ENCODE measurements around the gene VKORC1. TPM values are rescaled to one million over a fixed set of nuclear protein-coding genes. Genes with fewer than 3 reads are reported as not detected.

VKORC1 gene
- total and polyA plus RNA-seq, 2 of the 4 experiments (the other 2 are of a cell fraction), result 65.2 to 317 TPM

DNA sequence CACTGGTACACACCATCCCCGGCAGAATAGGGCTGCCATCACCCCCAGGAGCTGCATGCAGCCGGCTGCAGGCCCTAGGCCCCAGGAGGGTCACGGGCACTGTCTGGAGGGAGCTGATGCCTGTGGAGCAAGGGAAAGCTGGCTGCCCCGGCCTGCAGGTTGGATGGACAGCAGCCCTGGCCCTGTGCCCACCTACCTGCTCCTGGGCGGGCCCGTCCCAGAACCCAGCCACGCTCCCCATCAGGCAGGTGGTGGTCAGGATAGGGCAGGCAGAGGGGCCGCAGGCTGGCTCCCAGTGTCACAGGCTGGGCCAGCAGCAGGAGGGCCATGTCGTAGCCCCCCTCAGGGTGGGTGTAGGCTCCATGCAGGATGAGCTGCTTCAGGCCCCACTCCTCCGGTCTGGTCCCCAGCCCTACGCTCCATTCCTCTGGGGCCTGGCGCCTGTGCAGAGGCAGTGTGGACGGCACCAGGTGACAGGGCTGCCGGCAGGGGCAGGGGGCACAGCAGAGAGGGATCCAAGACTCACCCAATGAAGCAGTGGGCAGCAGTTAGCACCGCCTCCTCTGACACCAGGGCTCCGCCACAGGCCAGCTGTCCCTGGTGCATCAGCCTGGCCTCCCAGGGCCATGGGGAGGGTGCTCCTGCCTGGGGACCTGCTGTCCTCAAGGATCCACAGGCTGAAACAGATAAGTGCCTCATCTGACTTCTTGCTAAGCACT, 9.9 kb downstream of the VKORC1 start:
- Histone ChIP-seq H3K4me2 (ENCODE audit: low read depth, low read length) (no peak overlapping the region), H3K4me3 (ENCODE audit: insufficient read depth, low read depth, low read length) (no peak overlapping the region), H2AK5ac (ENCODE audit: low read depth, low read length) (no peak overlapping the region), H3K23ac (ENCODE audit: low read depth, low read length) (no peak overlapping the region), H2AK9ac (replicated peaks; ENCODE audit: low read depth, low read length, poor library complexity) (no peak overlapping the region), H3K27ac (ENCODE audit: insufficient read depth, low read length) (no peak overlapping the region), H2AFZ (replicated peaks; ENCODE audit: low read length, poor library complexity) (no peak overlapping the region), H2BK5ac (ENCODE audit: low read depth, low read length, poor library complexity, severe bottlenecking) (no peak overlapping the region), H3K18ac (ENCODE audit: low read depth, low read length) (no peak overlapping the region), H3K36me3 (ENCODE audit: control insufficient read depth, insufficient read depth, low read length) (peaks cover 66% of the 10 kb centered on the region), H3K9me1 (ENCODE audit: insufficient read depth, low read length) (peaks cover 3% of the 10 kb centered on the region; the same call in 1 of the 2 replicates), H3K9ac (ENCODE audit: low read depth, low read length) (no peak overlapping the region), H4K8ac (ENCODE audit: low read depth in 2 of 2, low read length in 2 of 2) (no peak overlapping the region), H3K14ac (replicated peaks; ENCODE audit: low read depth, low read length) (no peak overlapping the region), H3K9me3 (ENCODE audit: control insufficient read depth, insufficient read depth, low read length) (no peaks in the 10 kb centered on the region), H3K4ac (ENCODE audit: low read depth, low read length) (no peak overlapping the region), H3K79me1 (ENCODE audit: low read depth in 1 of 2, low read length in 2 of 2) (peaks cover 9 to 48% of the 10 kb centered on the region in 2 experiments), H2BK120ac (ENCODE audit: low read depth, low read length) (no peak overlapping the region), H3K4me1 (ENCODE audit: control insufficient read depth, insufficient read depth, low read length) (no peaks in the 10 kb centered on the region), H4K5ac (ENCODE audit: low read depth, low read length) (no peak overlapping the region), H4K20me1 (ENCODE audit: insufficient read depth, low read length) (peaks cover 21% of the 10 kb centered on the region), H2BK15ac (ENCODE audit: low read depth, low read length) (no peak overlapping the region), H3K27me3 (ENCODE audit: control insufficient read depth, insufficient read depth, low read length) (no peaks in the 10 kb centered on the region), H2BK20ac (ENCODE audit: low read depth, low read length) (no peak overlapping the region), H4K91ac (ENCODE audit: insufficient read depth, low read depth, low read length) (no peak overlapping the region), H3K56ac (ENCODE audit: extremely low read depth, insufficient read depth, low read length) (no peak overlapping the region)
- ChIA-PET CTCF (interaction anchor here (0.6 kb wide), 1 partner anchor 57 kb away, joined by 3 read pairs; no protein-coding TSS in a partner anchor), POLR2A (ENCODE audit: unreplicated experiment) (interaction anchor here (0.6 kb wide), 1 partner anchor 90 kb away, joined by 4 read pairs; no protein-coding TSS in a partner anchor)
- WGBS, 2 experiments (ENCODE audit: extremely low coverage in 2 of 2, insufficient read length in 1 of 2), result 92% methylated on average over 5 of the region's 16 CpGs; no CpG with 5 or more reads in 1 of the 2 experiments
- BruUV-seq (replicated peaks), result no TSS peak
- DNase-seq (no peak), ATAC-seq (ENCODE audit: low read depth) (peak; percentile 31)
- dilution Hi-C loops (cut with HindIII; ENCODE audit: low sequenced_read_pairs, unreplicated experiment) (no loop called here), intact Hi-C loops (cut with micrococcal nuclease) (no loop called here), in situ Hi-C loops (cut with MboI; ENCODE audit: low sequenced_read_pairs) (loop anchor here (10.0 kb wide), 1 partner anchor 100 kb away; the partner anchor contains the start of gene HSD3B7)
- TF ChIP-seq, protein P1, sequence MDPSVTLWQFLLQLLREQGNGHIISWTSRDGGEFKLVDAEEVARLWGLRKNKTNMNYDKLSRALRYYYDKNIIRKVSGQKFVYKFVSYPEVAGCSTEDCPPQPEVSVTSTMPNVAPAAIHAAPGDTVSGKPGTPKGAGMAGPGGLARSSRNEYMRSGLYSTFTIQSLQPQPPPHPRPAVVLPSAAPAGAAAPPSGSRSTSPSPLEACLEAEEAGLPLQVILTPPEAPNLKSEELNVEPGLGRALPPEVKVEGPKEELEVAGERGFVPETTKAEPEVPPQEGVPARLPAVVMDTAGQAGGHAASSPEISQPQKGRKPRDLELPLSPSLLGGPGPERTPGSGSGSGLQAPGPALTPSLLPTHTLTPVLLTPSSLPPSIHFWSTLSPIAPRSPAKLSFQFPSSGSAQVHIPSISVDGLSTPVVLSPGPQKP (IDR thresholded peaks at IDR 0.05; ENCODE audit: borderline replicate concordance, low read depth, low read length), result no peak
- TF ChIP-seq FOS (IDR thresholded peaks at IDR 0.05; ENCODE audit: low read depth, low read length) (no peak), BHLHE40 (IDR thresholded peaks at IDR 0.05; ENCODE audit: low read depth, low read length) (no peak), CEBPB (IDR thresholded peaks at IDR 0.05; ENCODE audit: low read depth, low read length) (no peak), RFX5 (IDR thresholded peaks at IDR 0.05; ENCODE audit: low read depth, low read length) (no peak), CHD1 (IDR thresholded peaks at IDR 0.05; ENCODE audit: low read depth, low read length) (no peak), POLR2A (IDR thresholded peaks at IDR 0.05; ENCODE audit: low read depth, low read length) (no peak), NFE2L2 (IDR thresholded peaks at IDR 0.05; ENCODE audit: low read depth, low read length) (no peak), RCOR1 (IDR thresholded peaks at IDR 0.05; ENCODE audit: insufficient replicate concordance, low read length) (no peak), RAD21 (IDR thresholded peaks at IDR 0.05; ENCODE audit: low read length) (no peak), MXI1 (IDR thresholded peaks at IDR 0.05; ENCODE audit: borderline replicate concordance, low read depth, low read length) (no peak), MAFK (IDR thresholded peaks at IDR 0.05; ENCODE audit: low read depth, low read length) (no peak), SMC3 (IDR thresholded peaks at IDR 0.05; ENCODE audit: low read depth, low read length) (no peak)
- TF ChIP-seq, protein P2, sequence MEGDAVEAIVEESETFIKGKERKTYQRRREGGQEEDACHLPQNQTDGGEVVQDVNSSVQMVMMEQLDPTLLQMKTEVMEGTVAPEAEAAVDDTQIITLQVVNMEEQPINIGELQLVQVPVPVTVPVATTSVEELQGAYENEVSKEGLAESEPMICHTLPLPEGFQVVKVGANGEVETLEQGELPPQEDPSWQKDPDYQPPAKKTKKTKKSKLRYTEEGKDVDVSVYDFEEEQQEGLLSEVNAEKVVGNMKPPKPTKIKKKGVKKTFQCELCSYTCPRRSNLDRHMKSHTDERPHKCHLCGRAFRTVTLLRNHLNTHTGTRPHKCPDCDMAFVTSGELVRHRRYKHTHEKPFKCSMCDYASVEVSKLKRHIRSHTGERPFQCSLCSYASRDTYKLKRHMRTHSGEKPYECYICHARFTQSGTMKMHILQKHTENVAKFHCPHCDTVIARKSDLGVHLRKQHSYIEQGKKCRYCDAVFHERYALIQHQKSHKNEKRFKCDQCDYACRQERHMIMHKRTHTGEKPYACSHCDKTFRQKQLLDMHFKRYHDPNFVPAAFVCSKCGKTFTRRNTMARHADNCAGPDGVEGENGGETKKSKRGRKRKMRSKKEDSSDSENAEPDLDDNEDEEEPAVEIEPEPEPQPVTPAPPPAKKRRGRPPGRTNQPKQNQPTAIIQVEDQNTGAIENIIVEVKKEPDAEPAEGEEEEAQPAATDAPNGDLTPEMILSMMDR (conservative IDR thresholded peaks at IDR 0.05; ENCODE audit: low read depth, low read length), result no peak
- TF ChIP-seq, protein P3, sequence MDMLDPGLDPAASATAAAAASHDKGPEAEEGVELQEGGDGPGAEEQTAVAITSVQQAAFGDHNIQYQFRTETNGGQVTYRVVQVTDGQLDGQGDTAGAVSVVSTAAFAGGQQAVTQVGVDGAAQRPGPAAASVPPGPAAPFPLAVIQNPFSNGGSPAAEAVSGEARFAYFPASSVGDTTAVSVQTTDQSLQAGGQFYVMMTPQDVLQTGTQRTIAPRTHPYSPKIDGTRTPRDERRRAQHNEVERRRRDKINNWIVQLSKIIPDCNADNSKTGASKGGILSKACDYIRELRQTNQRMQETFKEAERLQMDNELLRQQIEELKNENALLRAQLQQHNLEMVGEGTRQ (IDR thresholded peaks at IDR 0.05; ENCODE audit: low read depth, low read length), result no peak
